Measurements from ENCODE around the gene FAM110C.
"Not testable (repeated sequence)": the region's sequence is repeated elsewhere in the genome, so short reads cannot be mapped to it uniquely, and the experiment has no call there.

Gene FAM110C

GRCh38 chr2:46471-47345, at the start of gene FAM110C:
FAM110C (minus strand) TSS chr2:46505; CDS start chr2:46385, 120 bp downstream.
- peaks cover 67% of the 10 kb centered on the region for H3K27me3 Mint-ChIP-seq (ENCODE audit: low read depth)
- H3K4me1 Mint-ChIP-seq (ENCODE audit: low read depth): peaks cover 31% of the 10 kb centered on the region
- no peaks in the 10 kb centered on the region for H3K9me3 Mint-ChIP-seq
- peaks cover 18% of the 10 kb centered on the region for H3K36me3 Mint-ChIP-seq (ENCODE audit: low read depth)
- H3K27ac Mint-ChIP-seq: peak within 1 kb of the TSS; percentile 68
- H3K4me3 Mint-ChIP-seq: peak within 1 kb of the TSS; percentile 87

- Mint-ChIP-seq H3K36me3 (ENCODE audit: low read depth) (no peaks in the 10 kb centered on the region), H3K27ac (no peak overlapping the region), H3K27me3 (ENCODE audit: low read depth) (peaks cover 13% of the 10 kb centered on the region), H3K9me3 (peaks cover 16% of the 10 kb centered on the region), H3K4me1 (ENCODE audit: low read depth) (no peaks in the 10 kb centered on the region), H3K4me3 (no peak overlapping the region)
Measured at GRCh38 chr2:92326-92725, 46.0 kb upstream of the FAM110C start.

- Mint-ChIP-seq H3K9me3 (peaks cover 8% of the 10 kb centered on the region), H3K36me3 (ENCODE audit: low read depth) (no peaks in the 10 kb centered on the region), H3K27ac (no peak overlapping the region), H3K4me1 (ENCODE audit: low read depth) (no peaks in the 10 kb centered on the region), H3K4me3 (no peak overlapping the region), H3K27me3 (ENCODE audit: low read depth) (peaks cover 9% of the 10 kb centered on the region)
Measured at GRCh38 chr2:90645-91312, 44.5 kb upstream of the FAM110C start.

- no peaks in the 10 kb centered on the region for H3K4me1 Mint-ChIP-seq (ENCODE audit: low read depth)
- H3K27me3 Mint-ChIP-seq (ENCODE audit: low read depth): peaks cover 20% of the 10 kb centered on the region
- H3K36me3 Mint-ChIP-seq (ENCODE audit: low read depth): no peaks in the 10 kb centered on the region
- no peak overlapping the region for H3K4me3 Mint-ChIP-seq
- no peak overlapping the region for H3K27ac Mint-ChIP-seq
- H3K9me3 Mint-ChIP-seq: no peaks in the 10 kb centered on the region
Measured at GRCh38 chr2:85761-86160, 39.5 kb upstream of the FAM110C start.

GRCh38 chr2:84121-84520, 37.8 kb upstream of the FAM110C start:
- H3K36me3 Mint-ChIP-seq (ENCODE audit: low read depth): no peaks in the 10 kb centered on the region
- no peaks in the 10 kb centered on the region for H3K4me1 Mint-ChIP-seq (ENCODE audit: low read depth)
- H3K27me3 Mint-ChIP-seq (ENCODE audit: low read depth): peaks cover 29% of the 10 kb centered on the region
- no peak overlapping the region for H3K4me3 Mint-ChIP-seq
- H3K9me3 Mint-ChIP-seq: no peaks in the 10 kb centered on the region
- H3K27ac Mint-ChIP-seq: no peak overlapping the region

GRCh38 chr2:80971-81736, 34.8 kb upstream of the FAM110C start:
- Mint-ChIP-seq H3K36me3 (ENCODE audit: low read depth) (no peaks in the 10 kb centered on the region), H3K27me3 (ENCODE audit: low read depth) (peaks cover 33% of the 10 kb centered on the region), H3K27ac (no peak overlapping the region), H3K4me3 (no peak overlapping the region), H3K9me3 (no peaks in the 10 kb centered on the region), H3K4me1 (ENCODE audit: low read depth) (no peaks in the 10 kb centered on the region)

GRCh38 chr2:80378-80777, 34.1 kb upstream of the FAM110C start:
- Mint-ChIP-seq H3K4me1 (ENCODE audit: low read depth) (no peaks in the 10 kb centered on the region), H3K27ac (no peak overlapping the region), H3K4me3 (no peak overlapping the region), H3K9me3 (no peaks in the 10 kb centered on the region), H3K36me3 (ENCODE audit: low read depth) (no peaks in the 10 kb centered on the region), H3K27me3 (ENCODE audit: low read depth) (peaks cover 32% of the 10 kb centered on the region)

- H3K27me3 Mint-ChIP-seq (ENCODE audit: low read depth): peaks cover 16% of the 10 kb centered on the region
- H3K27ac Mint-ChIP-seq: no peak overlapping the region
Measured at GRCh38 chr2:71309-72035, 25.2 kb upstream of the FAM110C start.

GRCh38 chr2:69366-70344, 23.4 kb upstream of the FAM110C start:
- H3K27me3 Mint-ChIP-seq (ENCODE audit: low read depth): peaks cover 19% of the 10 kb centered on the region
- no peaks in the 10 kb centered on the region for H3K4me1 Mint-ChIP-seq (ENCODE audit: low read depth)
- no peak overlapping the region for H3K4me3 Mint-ChIP-seq
- no peaks in the 10 kb centered on the region for H3K9me3 Mint-ChIP-seq
- H3K27ac Mint-ChIP-seq: no peak overlapping the region
- no peaks in the 10 kb centered on the region for H3K36me3 Mint-ChIP-seq (ENCODE audit: low read depth)

More at GRCh38 chr2:71309-72035, 25.2 kb upstream of the FAM110C start:
- no peaks in the 10 kb centered on the region for H3K36me3 Mint-ChIP-seq (ENCODE audit: low read depth)
- no peak overlapping the region for H3K4me3 Mint-ChIP-seq
- no peaks in the 10 kb centered on the region for H3K9me3 Mint-ChIP-seq
- no peaks in the 10 kb centered on the region for H3K4me1 Mint-ChIP-seq (ENCODE audit: low read depth)

GRCh38 chr2:68637-69036, 22.3 kb upstream of the FAM110C start:
- not testable (repeated sequence) for H3K36me3 Mint-ChIP-seq (ENCODE audit: low read depth); H3K4me1 Mint-ChIP-seq (ENCODE audit: low read depth); H3K27ac Mint-ChIP-seq; H3K4me3 Mint-ChIP-seq; H3K9me3 Mint-ChIP-seq
- peaks cover 18% of the 10 kb centered on the region for H3K27me3 Mint-ChIP-seq (ENCODE audit: low read depth)

- no peak overlapping the region for H3K4me3 Mint-ChIP-seq
- H3K4me1 Mint-ChIP-seq (ENCODE audit: low read depth): no peaks in the 10 kb centered on the region
- peaks cover 16% of the 10 kb centered on the region for H3K27me3 Mint-ChIP-seq (ENCODE audit: low read depth)
- H3K36me3 Mint-ChIP-seq (ENCODE audit: low read depth): no peaks in the 10 kb centered on the region
- no peaks in the 10 kb centered on the region for H3K9me3 Mint-ChIP-seq
- H3K27ac Mint-ChIP-seq: no peak overlapping the region
Measured at GRCh38 chr2:66853-67252, 20.5 kb upstream of the FAM110C start.

- H3K4me3 Mint-ChIP-seq: no peak overlapping the region
- peaks cover 5% of the 10 kb centered on the region for H3K9me3 Mint-ChIP-seq
- H3K27ac Mint-ChIP-seq: no peak overlapping the region
- H3K27me3 Mint-ChIP-seq (ENCODE audit: low read depth): peaks cover 16% of the 10 kb centered on the region
- no peaks in the 10 kb centered on the region for H3K36me3 Mint-ChIP-seq (ENCODE audit: low read depth)
- no peaks in the 10 kb centered on the region for H3K4me1 Mint-ChIP-seq (ENCODE audit: low read depth)
Measured at GRCh38 chr2:65121-65520, 18.8 kb upstream of the FAM110C start.

Measured in T-helper 1 cell treated with Interleukin-12 subunit alpha and Interleukin-12 subunit beta and Interleukin-4 antibody, amounts not matched to agents 30 μg/mL and 1 μg/mL, for 36 hours (primary cell).